ENCODE results near the gene SDHAF1.

Gene SDHAF1

GRCh38 chr19:36006955-36007354 lies 12.0 kb downstream of the SDHAF1 start:
- H3K4me3 ChIP-seq (ENCODE audit: extremely low read depth, insufficient read depth, low read length, poor library complexity, severe bottlenecking), result no peak overlapping the region
- no peaks in the 10 kb centered on the region for H3K36me3 ChIP-seq (ENCODE audit: control insufficient read depth, insufficient read depth, low read length)
- H3K27ac ChIP-seq (ENCODE audit: low read depth, low read length, severe bottlenecking), result no peak overlapping the region
- WGBS, 2 experiments (ENCODE audit: insufficient coverage in 2 of 2), result 100% methylated on average over 3 to 4 of the region's 5 CpGs
- peaks cover 5% of the 10 kb centered on the region for H3K4me1 ChIP-seq (ENCODE audit: control insufficient read depth, insufficient read depth, low read length, poor library complexity, severe bottlenecking)
- H3K9me3 ChIP-seq (ENCODE audit: control insufficient read depth, low read length), result no peaks in the 10 kb centered on the region

DNA sequence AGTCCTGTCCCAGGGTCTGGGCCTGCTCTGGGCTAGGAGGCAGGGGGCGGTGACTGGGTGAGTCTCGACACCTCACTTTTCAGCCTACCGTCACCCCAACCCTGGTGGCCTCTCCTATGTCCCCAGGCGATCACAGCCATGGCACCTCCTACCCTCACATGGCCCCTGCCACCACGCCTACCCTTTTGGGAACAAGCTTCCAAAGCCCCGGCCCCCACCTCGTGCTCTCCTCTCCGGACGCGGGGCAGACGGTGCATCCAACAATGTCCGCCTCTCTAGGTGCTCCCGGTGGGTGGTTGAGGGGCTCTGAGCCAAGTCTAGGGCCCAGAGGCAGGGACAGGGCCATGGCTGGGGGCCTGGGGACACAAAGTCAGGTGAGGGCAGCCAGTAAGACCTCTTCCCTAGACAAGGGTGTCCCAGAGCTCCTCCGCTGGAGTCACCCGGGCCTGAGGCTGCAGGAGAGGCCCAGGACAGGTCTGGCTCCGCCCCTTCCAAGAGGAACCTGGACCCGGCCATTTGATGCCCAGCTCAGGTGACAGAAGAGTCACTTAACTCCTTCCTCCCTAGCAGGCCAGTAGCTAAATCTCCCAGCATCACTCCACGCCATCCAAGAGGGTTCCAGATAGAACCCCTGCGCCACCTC lies 13.5 kb downstream of the SDHAF1 start, which contains the start of gene SYNE4:
SYNE4 (minus strand) TSS at position 478 of the 643 bp plus-strand sequence; CDS start at position 346, 132 bp downstream.
- 67 to 76% methylated on average over 16 to 19 of the region's 19 CpGs for whole genome bisulfite sequencing, 2 experiments (ENCODE audit: insufficient coverage in 2 of 2)
- H3K27ac ChIP-seq (ENCODE audit: low read depth, low read length, severe bottlenecking), result no peak within 1 kb of the TSS
- H3K36me3 ChIP-seq (ENCODE audit: control insufficient read depth, insufficient read depth, low read length), result no peaks in the 10 kb centered on the region
- peaks cover 5% of the 10 kb centered on the region for H3K4me1 ChIP-seq (ENCODE audit: control insufficient read depth, insufficient read depth, low read length, poor library complexity, severe bottlenecking)
- no peaks in the 10 kb centered on the region for H3K9me3 ChIP-seq (ENCODE audit: control insufficient read depth, low read length)
- peak within 1 kb of the TSS; percentile 19 for H3K4me3 ChIP-seq (ENCODE audit: extremely low read depth, insufficient read depth, low read length, poor library complexity, severe bottlenecking)

- Histone ChIP-seq H3K4me1 (ENCODE audit: control insufficient read depth, insufficient read depth, low read length, poor library complexity, severe bottlenecking) (peaks cover 5% of the 10 kb centered on the region), H3K36me3 (ENCODE audit: control insufficient read depth, insufficient read depth, low read length) (no peaks in the 10 kb centered on the region), H3K27ac (ENCODE audit: low read depth, low read length, severe bottlenecking) (no peak overlapping the region), H3K4me3 (ENCODE audit: extremely low read depth, insufficient read depth, low read length, poor library complexity, severe bottlenecking) (peak overlapping the region; percentile 19), H3K9me3 (ENCODE audit: control insufficient read depth, low read length) (no peaks in the 10 kb centered on the region)
- 7 to 16% methylated on average over 28 to 48 of the region's 50 CpGs for WGBS, 2 experiments (ENCODE audit: insufficient coverage in 2 of 2)
Measured at GRCh38 chr19:36009220-36009619, 14.2 kb downstream of the SDHAF1 start.

DNA sequence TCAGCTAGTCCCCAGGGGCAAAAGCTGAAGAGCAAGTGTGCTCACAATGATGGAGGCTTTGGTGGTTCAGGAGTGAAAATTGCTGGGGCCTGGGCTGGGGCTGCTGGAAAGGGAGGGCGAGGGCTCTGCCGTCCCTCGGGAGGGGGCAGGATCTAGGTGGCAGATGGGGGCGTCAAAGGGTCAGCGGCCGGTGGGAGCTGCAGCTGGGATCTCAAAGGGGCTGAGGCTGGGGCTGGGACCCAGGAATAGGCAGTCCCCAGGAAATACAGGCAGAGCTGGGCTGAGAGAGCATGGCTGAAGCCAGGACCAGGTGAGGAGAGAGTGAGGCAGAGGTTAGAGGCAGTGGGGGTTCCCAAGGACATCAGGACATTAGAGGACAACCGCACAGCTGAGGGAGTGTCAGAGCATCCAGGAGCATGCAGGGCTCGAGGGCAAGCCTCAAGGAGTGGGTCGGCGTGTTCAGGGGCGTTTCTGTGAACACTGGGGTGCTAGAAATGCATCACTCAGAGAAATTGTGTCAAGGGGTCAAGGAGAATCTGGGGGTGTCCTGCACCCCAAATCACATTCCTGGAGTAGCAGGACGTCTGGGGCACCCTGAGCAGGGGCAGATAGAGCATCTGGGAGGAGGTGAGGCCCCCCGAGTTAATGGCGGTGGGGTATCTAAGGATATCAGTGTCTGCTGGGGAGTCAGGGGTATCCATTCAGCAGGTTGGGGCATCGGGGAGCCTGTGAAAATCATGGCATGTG lies 14.8 kb downstream of the SDHAF1 start:
- 63 to 70% methylated on average over 12 to 15 of the region's 15 CpGs for WGBS, 2 experiments (ENCODE audit: insufficient coverage in 2 of 2)
- Histone ChIP-seq H3K27ac (ENCODE audit: low read depth, low read length, severe bottlenecking) (no peak overlapping the region), H3K4me3 (ENCODE audit: extremely low read depth, insufficient read depth, low read length, poor library complexity, severe bottlenecking) (peak overlapping the region; percentile 19), H3K36me3 (ENCODE audit: control insufficient read depth, insufficient read depth, low read length) (no peaks in the 10 kb centered on the region), H3K4me1 (ENCODE audit: control insufficient read depth, insufficient read depth, low read length, poor library complexity, severe bottlenecking) (peaks cover 8% of the 10 kb centered on the region), H3K9me3 (ENCODE audit: control insufficient read depth, low read length) (no peaks in the 10 kb centered on the region)

DNA sequence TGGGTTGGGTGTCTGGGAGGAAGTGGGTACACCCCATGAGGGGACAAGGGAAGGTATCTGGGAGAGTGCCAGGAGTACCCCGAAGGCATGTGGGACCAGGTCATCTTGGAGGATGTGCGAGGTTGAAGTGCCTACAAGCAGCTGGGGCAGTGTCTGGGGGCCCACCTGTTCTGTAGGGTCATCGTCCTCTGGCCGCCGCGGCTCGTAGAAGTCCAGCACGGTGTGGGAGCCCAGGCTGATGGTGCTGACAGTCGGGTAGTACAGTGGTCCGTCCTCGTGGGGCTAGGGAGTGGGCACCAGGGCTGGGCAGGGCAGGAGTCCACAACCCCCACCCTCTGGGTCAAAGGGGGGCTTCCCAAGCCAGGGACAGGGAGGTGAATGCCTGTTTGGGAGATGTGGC lies 15.4 kb downstream of the SDHAF1 start:
- H3K36me3 ChIP-seq (ENCODE audit: control insufficient read depth, insufficient read depth, low read length), result no peaks in the 10 kb centered on the region
- no peak overlapping the region for H3K27ac ChIP-seq (ENCODE audit: low read depth, low read length, severe bottlenecking)
- 95 to 96% methylated on average over 4 to 11 of the region's 11 CpGs for WGBS, 2 experiments (ENCODE audit: insufficient coverage in 2 of 2)
- H3K9me3 ChIP-seq (ENCODE audit: control insufficient read depth, low read length), result no peaks in the 10 kb centered on the region
- no peak overlapping the region for H3K4me3 ChIP-seq (ENCODE audit: extremely low read depth, insufficient read depth, low read length, poor library complexity, severe bottlenecking)
- H3K4me1 ChIP-seq (ENCODE audit: control insufficient read depth, insufficient read depth, low read length, poor library complexity, severe bottlenecking), result peaks cover 8% of the 10 kb centered on the region

DNA sequence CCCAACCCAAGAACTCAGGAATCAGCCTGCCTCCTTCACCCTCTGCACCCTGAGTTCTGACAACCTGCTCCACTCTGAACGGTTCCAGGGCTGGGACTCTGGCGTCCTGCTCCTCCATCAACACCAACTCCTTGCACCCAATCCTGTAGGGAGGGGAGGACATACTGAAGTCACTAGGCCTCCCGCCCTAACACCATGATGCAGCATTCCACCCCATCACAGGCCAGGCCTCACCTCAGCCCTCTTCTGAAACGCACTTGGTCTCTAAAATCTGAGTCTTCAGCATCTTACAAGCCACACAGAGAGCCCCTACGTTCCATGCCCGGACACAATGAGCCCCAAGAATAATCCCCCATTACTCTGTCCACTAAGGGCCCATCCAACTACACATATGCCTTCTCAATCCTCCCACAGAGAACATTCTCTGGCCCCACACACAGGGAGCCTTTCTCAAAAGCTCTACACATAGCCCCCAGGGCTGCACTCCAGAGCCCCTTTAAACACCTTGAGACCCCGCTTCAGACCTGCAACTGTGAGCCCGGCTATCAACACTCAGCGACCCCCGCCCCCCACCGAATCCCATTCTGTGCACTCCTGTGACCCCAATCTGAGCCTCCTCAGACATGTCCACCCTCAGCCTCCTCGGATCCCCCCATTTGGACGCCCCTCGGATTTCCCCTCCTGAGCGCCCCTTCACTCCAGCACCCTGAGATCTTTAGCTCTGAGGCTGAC lies 18.5 kb downstream of the SDHAF1 start:
- Histone ChIP-seq H3K36me3 (ENCODE audit: control insufficient read depth, insufficient read depth, low read length) (peaks cover 19% of the 10 kb centered on the region), H3K4me1 (ENCODE audit: control insufficient read depth, insufficient read depth, low read length, poor library complexity, severe bottlenecking) (peaks cover 8% of the 10 kb centered on the region), H3K9me3 (ENCODE audit: control insufficient read depth, low read length) (no peaks in the 10 kb centered on the region), H3K27ac (ENCODE audit: low read depth, low read length, severe bottlenecking) (no peak overlapping the region), H3K4me3 (ENCODE audit: extremely low read depth, insufficient read depth, low read length, poor library complexity, severe bottlenecking) (peak overlapping the region; percentile 88)
- WGBS, 2 experiments (ENCODE audit: insufficient coverage in 2 of 2), result 19 to 36% methylated on average over 12 to 13 of the region's 15 CpGs

- no peaks in the 10 kb centered on the region for H3K9me3 ChIP-seq (ENCODE audit: control insufficient read depth, low read length)
- H3K4me1 ChIP-seq (ENCODE audit: control insufficient read depth, insufficient read depth, low read length, poor library complexity, severe bottlenecking), result peaks cover 8% of the 10 kb centered on the region
- H3K27ac ChIP-seq (ENCODE audit: low read depth, low read length, severe bottlenecking), result no peak within 1 kb of the TSS
- 1 to 4% methylated on average over 29 to 40 of the region's 42 CpGs for WGBS, 2 experiments (ENCODE audit: insufficient coverage in 2 of 2)
- H3K4me3 ChIP-seq (ENCODE audit: extremely low read depth, insufficient read depth, low read length, poor library complexity, severe bottlenecking), result peak within 1 kb of the TSS; percentile 88
- H3K36me3 ChIP-seq (ENCODE audit: control insufficient read depth, insufficient read depth, low read length), result peaks cover 27% of the 10 kb centered on the region
Measured at GRCh38 chr19:36014012-36014924, 19.3 kb downstream of the SDHAF1 start, which contains the start of gene ALKBH6. ALKBH6 (minus strand) TSS chr19:36014213; CDS start chr19:36013397, 816 bp downstream.

GRCh38 chr19:36019061-36019670 lies 24.2 kb downstream of the SDHAF1 start:
- WGBS, 2 experiments (ENCODE audit: insufficient coverage in 2 of 2), result 96 to 97% methylated on average over 16 to 20 of the region's 22 CpGs
- Histone ChIP-seq H3K36me3 (ENCODE audit: control insufficient read depth, insufficient read depth, low read length) (peaks cover 63% of the 10 kb centered on the region), H3K4me3 (ENCODE audit: extremely low read depth, insufficient read depth, low read length, poor library complexity, severe bottlenecking) (no peak overlapping the region), H3K9me3 (ENCODE audit: control insufficient read depth, low read length) (no peaks in the 10 kb centered on the region), H3K27ac (ENCODE audit: low read depth, low read length, severe bottlenecking) (no peak overlapping the region), H3K4me1 (ENCODE audit: control insufficient read depth, insufficient read depth, low read length, poor library complexity, severe bottlenecking) (peaks cover 3% of the 10 kb centered on the region)

GRCh38 chr19:36023432-36023831 lies 28.4 kb downstream of the SDHAF1 start:
- no peaks in the 10 kb centered on the region for H3K9me3 ChIP-seq (ENCODE audit: control insufficient read depth, low read length)
- H3K36me3 ChIP-seq (ENCODE audit: control insufficient read depth, insufficient read depth, low read length), result peaks cover 68% of the 10 kb centered on the region
- WGBS, 2 experiments (ENCODE audit: insufficient coverage in 2 of 2), result 88 to 93% methylated on average over 5 of the region's 5 CpGs
- H3K27ac ChIP-seq (ENCODE audit: low read depth, low read length, severe bottlenecking), result no peak overlapping the region
- H3K4me1 ChIP-seq (ENCODE audit: control insufficient read depth, insufficient read depth, low read length, poor library complexity, severe bottlenecking), result no peaks in the 10 kb centered on the region
- H3K4me3 ChIP-seq (ENCODE audit: extremely low read depth, insufficient read depth, low read length, poor library complexity, severe bottlenecking), result no peak overlapping the region
